CD14-positive monocyte (primary cell): ENCODE measurements around the gene CCNL2. TPM values are rescaled to one million over a fixed set of nuclear protein-coding genes. Genes with fewer than 3 reads are reported as not detected.

ENCODE experiments used
- DNase-seq, 3 donors: peaks; one replicate each; pipeline ENCODE4 v3.0.0-alpha.2; 2011 to 2022
- H2AFZ ChIP-seq: 2 replicates; pipeline ENCODE4 v1.6.0; 2012; ENCODE audit warnings: mild to moderate bottlenecking, low read depth, low read length, inconsistent platforms; ENCODE audit not compliant: insufficient read depth, poor library complexity, severe bottlenecking
- H3K27ac ChIP-seq, 2 donors: 1 replicate in 1 of 2; 2 replicates in 1 of 2; pipeline ENCODE4 v1.5.1; 2012 to 2013; ENCODE audit warnings: low read length in 2 of 2, control low read depth in 1 of 2, inconsistent platforms in 1 of 2, low read depth in 1 of 2, mild to moderate bottlenecking in 1 of 2
- H3K27me3 ChIP-seq, 2 donors: one replicate each; pipeline versions ENCODE4 v1.6.0 to v1.6.1; 2011 to 2013; ENCODE audit warnings: low read length in 2 of 2; ENCODE audit not compliant: control insufficient read depth in 2 of 2, insufficient read depth in 2 of 2
- H3K36me3 ChIP-seq, 2 donors: replicated peaks in 1 of 2; 1 replicate in 1 of 2; 2 replicates in 1 of 2; pipeline versions ENCODE4 v1.5.1 to v1.6.1; 2012 to 2013; ENCODE audit warnings: low read length in 2 of 2, control low read depth in 1 of 2, inconsistent platforms in 1 of 2, mild to moderate bottlenecking in 1 of 2; ENCODE audit not compliant: insufficient read depth in 2 of 2, control insufficient read depth in 1 of 2
- H3K4me1 ChIP-seq, 2 donors: 1 replicate in 1 of 2; 2 replicates in 1 of 2; pipeline versions ENCODE4 v1.5.1 to v1.6.1; 2012 to 2013; ENCODE audit warnings: low read length in 2 of 2, control low read depth in 1 of 2, inconsistent platforms in 1 of 2, mild to moderate bottlenecking in 1 of 2, moderate library complexity in 1 of 2; ENCODE audit not compliant: insufficient read depth in 2 of 2, control insufficient read depth in 1 of 2
- H3K4me2 ChIP-seq: replicated peaks from 2 replicates; pipeline ENCODE3; 2012; ENCODE audit warnings: low read length, moderate library complexity, mild to moderate bottlenecking; ENCODE audit not compliant: poor library complexity, severe bottlenecking; ENCODE audit errors: extremely low read depth
- H3K4me3 ChIP-seq, 3 experiments: fragments of 200-600 bp in 1 of 3; sonication (generic) in 1 of 3; replicated peaks in 1 of 3; 1 replicate in 2 of 3; 2 replicates in 1 of 3; pipeline ENCODE4 v1.5.1; 2011 to 2013; ENCODE audit warnings: low read length in 3 of 3, mild to moderate bottlenecking in 3 of 3, control low read depth in 2 of 3, low read depth in 2 of 3, inconsistent platforms in 1 of 3, moderate library complexity in 1 of 3
- H3K79me2 ChIP-seq: 2 replicates; pipeline ENCODE4 v1.6.0; 2012; ENCODE audit warnings: mild to moderate bottlenecking, control low read depth, inconsistent platforms, low read length, moderate library complexity; ENCODE audit not compliant: insufficient read depth
- H3K9ac ChIP-seq: 2 replicates; pipeline ENCODE4 v1.6.0; 2017; ENCODE audit warnings: low read length, mild to moderate bottlenecking; ENCODE audit not compliant: insufficient read depth, poor library complexity, severe bottlenecking
- H3K9me3 ChIP-seq, 2 donors: replicated peaks in 1 of 2; 1 replicate in 1 of 2; 2 replicates in 1 of 2; pipeline versions ENCODE4 v1.5.1 to v1.6.1; 2012 to 2013; ENCODE audit warnings: low read length in 2 of 2, control low read depth in 1 of 2; ENCODE audit not compliant: control insufficient read depth in 1 of 2, insufficient read depth in 1 of 2
- H4K20me1 ChIP-seq: 2 replicates; pipeline ENCODE4 v1.6.0; 2012; ENCODE audit warnings: mild to moderate bottlenecking, low read length, control low read depth, moderate library complexity; ENCODE audit not compliant: insufficient read depth
- H3K27ac Mint-ChIP-seq, 7 donors: one replicate each; pipeline ENCODE4 v1.8.0; 2020; ENCODE audit warnings: mild to moderate bottlenecking in 7 of 7, mixed read lengths in 7 of 7, moderate library complexity in 6 of 7, inconsistent platforms in 2 of 7
- H3K27me3 Mint-ChIP-seq, 3 donors: one replicate each; pipeline ENCODE4 v1.8.0; 2021 to 2022; ENCODE audit warnings: low read depth in 3 of 3, mild to moderate bottlenecking in 3 of 3, mixed read lengths in 3 of 3, moderate library complexity in 3 of 3, inconsistent platforms in 1 of 3
- H3K36me3 Mint-ChIP-seq, 2 donors: one replicate each; pipeline ENCODE4 v1.8.0; 2020; ENCODE audit warnings: mixed read lengths in 2 of 2, inconsistent platforms in 1 of 2, mild to moderate bottlenecking in 1 of 2
- H3K4me1 Mint-ChIP-seq: one replicate; pipeline ENCODE4 v1.8.0; 2020; ENCODE audit warnings: mild to moderate bottlenecking, mixed read lengths
- H3K4me3 Mint-ChIP-seq, 2 donors: one replicate each; pipeline ENCODE4 v1.8.0; 2020; ENCODE audit warnings: mild to moderate bottlenecking in 2 of 2, mixed read lengths in 2 of 2, moderate library complexity in 1 of 2
- H3K9me3 Mint-ChIP-seq, 7 donors: one replicate each; pipeline ENCODE4 v1.8.0; 2020 to 2022; ENCODE audit warnings: mixed read lengths in 7 of 7, mild to moderate bottlenecking in 6 of 7, moderate library complexity in 6 of 7, inconsistent platforms in 2 of 7
- CTCF ChIP-seq: fragments of 200-600 bp; IDR thresholded peaks from one replicate; pipeline ENCODE4 v1.8.0; 2022; ENCODE audit warnings: antibody characterized with exemption, mild to moderate bottlenecking
- WGBS: methylation state at CpG from one replicate; pipeline ENCODE4 v1.1.5; 2013; ENCODE audit warnings: missing lambda C conversion rate; ENCODE audit not compliant: insufficient coverage; 5-methylcytosine and 5-hydroxymethylcytosine counted together
- intact Hi-C, 2 donors: fragments of 100-400 bp; cut with micrococcal nuclease; formaldehyde crosslinking; loops; one replicate each; pipeline versions ENCODE4 v1.15.0 to v1.15.1; 2023
- polyA plus RNA-seq, 3 donors: library from polyadenylated mRNA; depleted of rRNA in 1 of 3; unstranded in 2 of 3; stranded (reverse) in 1 of 3; fragments of 300-500 nt in 2 of 3; fragments of >200 nt in 1 of 3; fragmentation: Illumina TruSeq in 2 of 3; gene quantifications; 1 replicate in 2 of 3; 2 replicates in 1 of 3; pipeline ENCODE4 v1.2.3, GENCODE V29; 2012 to 2021

Gene CCNL2
- polyA plus RNA-seq, 3 donors, result 8.6 to 178 (median 10.4) TPM

- Mint-ChIP-seq H3K27ac (peak overlapping the region in 6 of 7 donors; percentile 16 to 73 (median 57)), H3K36me3 (peaks cover 42 to 67% of the 10 kb centered on the region in 2 donors), H3K4me3 (no peak overlapping the region), H3K27me3 (no peaks in the 10 kb centered on the region), H3K9me3 (no peaks in the 10 kb centered on the region), H3K4me1 (peaks cover 36% of the 10 kb centered on the region)
- H3K4me2 ChIP-seq, result no peak overlapping the region
- H3K4me3 ChIP-seq, result no peak overlapping the region
- H3K27me3 ChIP-seq, result no peaks in the 10 kb centered on the region
- H4K20me1 ChIP-seq, result peaks cover 40% of the 10 kb centered on the region
- peak in 1 of 3 donors; percentile 17 for DNase-seq
- H3K36me3 ChIP-seq, result peaks cover 48 to 59% of the 10 kb centered on the region in 2 donors
- H3K9ac ChIP-seq, result no peak overlapping the region
- peak overlapping the region in 1 of 2 donors; percentile 6 for H3K27ac ChIP-seq
- TF ChIP-seq CTCF, result peak; percentile 47
- intact Hi-C loops, result no loop called here
- H2AFZ ChIP-seq, result no peak overlapping the region
- H3K79me2 ChIP-seq, result peaks cover 79% of the 10 kb centered on the region
- H3K9me3 ChIP-seq, result no peaks in the 10 kb centered on the region
- 90% methylated on average over 18 of the region's 20 CpGs for WGBS
- H3K4me1 ChIP-seq, result peaks cover 32 to 39% of the 10 kb centered on the region in 2 donors
Observed at GRCh38 chr1:1402072-1402900, 3.2 kb upstream of the CCNL2 start.

GRCh38 chr1:1401457-1402010 is 2.4 kb upstream of the CCNL2 start:
- H4K20me1 ChIP-seq, result peaks cover 39% of the 10 kb centered on the region
- no peak for DNase-seq
- Mint-ChIP-seq H3K9me3 (no peaks in the 10 kb centered on the region), H3K27ac (peak overlapping the region in 1 of 7 donors; percentile 75), H3K4me1 (peaks cover 36% of the 10 kb centered on the region), H3K4me3 (peak overlapping the region in 1 of 2 donors; percentile 41), H3K27me3 (no peaks in the 10 kb centered on the region), H3K36me3 (peaks cover 46 to 74% of the 10 kb centered on the region in 2 donors)
- peak overlapping the region in 1 of 2 donors; percentile 82 for H3K27ac ChIP-seq
- intact Hi-C loops, result no loop called here
- no peak overlapping the region for H3K4me3 ChIP-seq
- no peak for TF ChIP-seq CTCF
- peaks cover 53 to 66% of the 10 kb centered on the region in 2 donors for H3K36me3 ChIP-seq
- H3K4me2 ChIP-seq, result no peak overlapping the region
- 81% methylated on average over 2 of the region's 7 CpGs for WGBS
- H3K9ac ChIP-seq, result no peak overlapping the region
- H3K4me1 ChIP-seq, result peaks cover 32 to 39% of the 10 kb centered on the region in 2 donors
- H3K9me3 ChIP-seq, result no peaks in the 10 kb centered on the region
- no peak overlapping the region for H2AFZ ChIP-seq
- peaks cover 78% of the 10 kb centered on the region for H3K79me2 ChIP-seq
- H3K27me3 ChIP-seq, result no peaks in the 10 kb centered on the region
